ENCODE results near the gene PHTF1. TPM values are rescaled to one million over a fixed set of nuclear protein-coding genes. Genes with fewer than 3 reads are reported as not detected.

The PHTF1 gene
- polyA plus RNA-seq, 3 donors = 22.7 to 25.5 (median 24.8) TPM

GRCh38 chr1:113670650-113671049 is 88.6 kb downstream of the PHTF1 start:
- DNase-seq (ENCODE audit: low read depth in 3 of 3, low spot score in 2 of 3) = no peak

- no peak for DNase-seq (ENCODE audit: low read depth in 3 of 3, low spot score in 2 of 3)
These were observed 89.3 kb downstream of the PHTF1 start for GRCh38 chr1:113669988-113670387.

- no peak for DNase-seq (ENCODE audit: low read depth in 3 of 3, low spot score in 2 of 3)
These were observed 93.2 kb downstream of the PHTF1 start for GRCh38 chr1:113666126-113666525.

- no peak for DNase-seq (ENCODE audit: low read depth in 3 of 3, low spot score in 2 of 3)
These were observed 94.2 kb downstream of the PHTF1 start for GRCh38 chr1:113665071-113665470.

GRCh38 chr1:113663165-113663951 is 95.9 kb downstream of the PHTF1 start:
- DNase-seq (ENCODE audit: low read depth in 3 of 3, low spot score in 2 of 3) = no peak

- DNase-seq (ENCODE audit: low read depth in 3 of 3, low spot score in 2 of 3) = no peak
These were observed 97.2 kb downstream of the PHTF1 start for GRCh38 chr1:113662101-113662500.

- no peak for DNase-seq (ENCODE audit: low read depth in 3 of 3, low spot score in 2 of 3)
These were observed 99.2 kb downstream of the PHTF1 start for GRCh38 chr1:113660088-113660487.

GRCh38 chr1:113659556-113659955 is 99.7 kb downstream of the PHTF1 start:
- no peak for DNase-seq (ENCODE audit: low read depth in 3 of 3, low spot score in 2 of 3)

GRCh38 chr1:113659035-113659434 is 100.3 kb downstream of the PHTF1 start:
- no peak for DNase-seq (ENCODE audit: low read depth in 3 of 3, low spot score in 2 of 3)

GRCh38 chr1:113657556-113658063 is 101.7 kb downstream of the PHTF1 start:
- no peak for DNase-seq (ENCODE audit: low read depth in 3 of 3, low spot score in 2 of 3)

GRCh38 chr1:113657126-113657525 is 102.2 kb downstream of the PHTF1 start:
- no peak for DNase-seq (ENCODE audit: low read depth in 3 of 3, low spot score in 2 of 3)

- no peak for DNase-seq (ENCODE audit: low read depth in 3 of 3, low spot score in 2 of 3)
These were observed 104.4 kb downstream of the PHTF1 start for GRCh38 chr1:113654883-113655282.

GRCh38 chr1:113653741-113654140 is 105.5 kb downstream of the PHTF1 start:
- no peak for DNase-seq (ENCODE audit: low read depth in 3 of 3, low spot score in 2 of 3)

GRCh38 chr1:113652771-113653170 is 106.5 kb downstream of the PHTF1 start:
- no peak for DNase-seq (ENCODE audit: low read depth in 3 of 3, low spot score in 2 of 3)

GRCh38 chr1:113648478-113648877 is 110.8 kb downstream of the PHTF1 start:
- no peak for DNase-seq (ENCODE audit: low read depth in 3 of 3, low spot score in 2 of 3)

- DNase-seq (ENCODE audit: low read depth in 3 of 3, low spot score in 2 of 3) = no peak
These were observed 112.1 kb downstream of the PHTF1 start for GRCh38 chr1:113647164-113647563.

Other genes with a start within 250 kb of the PHTF1 start
- gene RSBN1, start 53.0 kb upstream of the PHTF1 start, polyA plus RNA-seq (ENCODE audit: insufficient read length in 3 of 3) = 10 to 100 TPM; 26.1 to 33.7 (median 28.8) TPM
- gene PTPN22, start 112.2 kb upstream of the PHTF1 start, polyA plus RNA-seq (ENCODE audit: insufficient read length in 3 of 3) = under 1 TPM; 0.24 to 0.43 (median 0.31) TPM
- gene BCL2L15, start 128.1 kb upstream of the PHTF1 start, polyA plus RNA-seq (ENCODE audit: insufficient read length in 3 of 3) = 1 to 10 TPM in 1 of 3 donors, under 1 TPM in 2; 0.50 to 1.1 (median 0.65) TPM
- 10 to 100 TPM; 22.8 to 27.7 (median 23.9) TPM for gene AP4B1, start 145.3 kb upstream of the PHTF1 start, polyA plus RNA-seq (ENCODE audit: insufficient read length in 3 of 3)
- gene DCLRE1B, start 145.8 kb upstream of the PHTF1 start, polyA plus RNA-seq (ENCODE audit: insufficient read length in 3 of 3) = 10 to 100 TPM; 10.4 to 11.2 (median 10.8) TPM
- gene HIPK1, start 169.8 kb upstream of the PHTF1 start, polyA plus RNA-seq (ENCODE audit: insufficient read length in 3 of 3) = 10 to 100 TPM; 44.7 to 48.1 (median 47.4) TPM
- gene OLFML3, start 220.0 kb upstream of the PHTF1 start, polyA plus RNA-seq (ENCODE audit: insufficient read length in 3 of 3) = 100 to 1,000 TPM; 134 to 158 (median 154) TPM